ENCODE data around the gene SLIT1.

DNA sequence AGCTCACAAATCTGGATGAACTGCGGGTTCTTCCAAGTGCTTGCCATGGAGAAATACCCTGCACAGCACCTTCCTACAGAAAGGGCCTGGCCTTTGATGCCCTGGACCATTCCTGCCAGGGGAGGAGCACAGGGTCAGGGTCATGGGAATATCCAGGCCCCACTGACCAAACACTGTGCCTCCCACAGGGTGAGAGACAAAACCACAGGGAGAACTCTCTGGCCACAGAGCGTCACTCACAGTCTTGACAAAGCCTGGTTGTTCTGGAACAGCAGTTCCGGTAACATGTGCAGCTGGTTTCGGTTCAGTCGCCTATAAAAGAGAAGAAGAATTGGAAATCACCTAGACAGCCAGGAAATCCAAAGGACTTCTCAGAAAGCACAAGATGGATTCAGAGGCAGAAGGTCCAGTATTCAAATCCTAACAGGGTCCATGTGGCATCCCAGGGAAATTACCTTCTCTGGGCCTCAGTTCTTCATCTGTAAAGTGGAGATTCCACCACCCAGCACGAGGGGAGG is 28.1 kb downstream of the SLIT1 start:
- no peak for TF ChIP-seq EZH2phosphoT487 (IDR thresholded peaks at IDR 0.05; ENCODE audit: borderline replicate concordance, low read depth, low read length)
- no peak for TF ChIP-seq CTCF (conservative IDR thresholded peaks at IDR 0.05; ENCODE audit: low read length)
